ENCODE measurements around the gene SYNPO2. TPM values are rescaled to one million over a fixed set of nuclear protein-coding genes. Genes with fewer than 3 reads are reported as not detected.
"Not testable (repeated sequence)": the region's sequence is repeated elsewhere in the genome, so short reads cannot be mapped to it uniquely, and the experiment has no call there.

The SYNPO2 gene
- 2.3 TPM for total RNA-seq

- DNase-seq: peak; percentile 38
These were observed at the start of gene SYNPO2 for GRCh38 chr4:118888666-118889311. Gene SYNPO2, plus strand, starts transcription at chr4:118888854. Its CDS starts 183 bp downstream, at chr4:118889037.

DNA sequence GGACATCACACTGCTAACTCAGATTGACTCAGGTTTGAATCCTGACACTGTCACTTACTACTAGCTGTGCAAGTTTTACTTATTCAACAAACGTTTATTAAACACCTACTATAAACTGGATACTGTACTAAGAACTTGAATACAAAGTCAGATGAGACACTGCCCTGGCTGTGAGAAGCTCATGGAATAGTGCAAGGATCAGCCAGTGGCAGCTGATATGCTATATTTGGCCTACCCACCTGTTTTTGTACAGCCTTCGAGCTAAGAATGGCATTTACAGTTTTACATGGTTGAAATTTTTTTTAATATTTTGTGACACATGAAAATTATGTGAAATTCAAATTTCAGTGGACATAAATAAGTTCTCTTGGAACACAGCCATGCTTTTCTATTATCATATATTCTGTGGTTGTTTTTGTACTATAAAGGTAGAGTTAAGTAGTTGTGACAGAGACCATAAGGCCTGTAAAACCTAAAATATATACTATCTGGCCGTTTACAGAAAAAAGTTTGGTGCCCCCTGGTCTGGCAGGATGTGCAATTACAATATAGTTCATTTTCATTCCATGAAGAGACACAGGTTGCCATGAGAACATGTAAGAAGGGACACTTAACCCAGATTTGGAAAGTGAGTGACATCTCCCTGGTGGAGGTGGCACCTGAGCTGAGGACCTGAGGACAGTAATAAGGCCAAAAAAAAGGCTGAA is 49.3 kb upstream of the SYNPO2 start:
- DNase-seq: no peak

GRCh38 chr4:118842055-118842454 is 46.6 kb upstream of the SYNPO2 start:
- no peak for DNase-seq

DNA sequence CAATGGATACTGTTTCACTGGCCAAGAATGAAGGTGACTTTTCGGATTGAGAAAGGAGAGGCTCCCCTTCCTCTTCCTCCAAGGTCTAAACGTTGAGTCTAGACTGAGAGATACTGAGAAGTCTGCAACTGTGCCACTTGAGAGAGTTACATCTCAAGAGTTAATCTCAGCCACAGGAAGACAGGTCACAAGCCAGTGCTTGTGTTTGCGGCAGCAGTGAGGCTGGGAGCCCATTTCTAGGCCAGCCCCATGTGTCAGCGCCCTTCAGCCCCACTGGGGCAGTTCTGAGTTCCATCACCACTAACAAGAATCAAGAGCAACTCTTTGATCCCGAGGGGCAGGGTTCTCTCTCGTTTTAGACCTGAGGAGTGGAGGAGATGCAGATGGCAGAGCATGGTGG is 45.4 kb upstream of the SYNPO2 start:
- DNase-seq: no peak

GRCh38 chr4:118845552-118846050 is 43.1 kb upstream of the SYNPO2 start:
- DNase-seq: no peak

DNA sequence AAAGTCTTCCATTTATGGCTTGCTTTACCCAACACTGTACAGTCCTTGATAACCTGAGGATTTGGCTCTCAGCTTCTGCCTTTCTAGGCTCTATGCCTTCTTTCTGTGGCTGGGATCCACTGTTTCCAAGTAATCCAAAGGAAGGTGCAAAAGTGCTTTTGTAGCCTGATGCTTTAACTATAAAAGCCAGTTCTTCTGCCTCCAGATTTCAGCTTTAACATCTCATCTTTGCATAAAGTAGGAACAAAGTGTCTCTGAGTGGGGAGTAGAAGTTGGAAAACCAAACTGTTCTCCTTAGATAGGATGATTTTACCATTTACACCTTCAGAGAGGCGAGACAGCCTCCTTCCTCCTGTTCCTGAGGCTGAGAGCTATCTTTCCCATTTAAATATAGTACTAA is 41.7 kb upstream of the SYNPO2 start:
- peak; percentile 23 for DNase-seq

DNA sequence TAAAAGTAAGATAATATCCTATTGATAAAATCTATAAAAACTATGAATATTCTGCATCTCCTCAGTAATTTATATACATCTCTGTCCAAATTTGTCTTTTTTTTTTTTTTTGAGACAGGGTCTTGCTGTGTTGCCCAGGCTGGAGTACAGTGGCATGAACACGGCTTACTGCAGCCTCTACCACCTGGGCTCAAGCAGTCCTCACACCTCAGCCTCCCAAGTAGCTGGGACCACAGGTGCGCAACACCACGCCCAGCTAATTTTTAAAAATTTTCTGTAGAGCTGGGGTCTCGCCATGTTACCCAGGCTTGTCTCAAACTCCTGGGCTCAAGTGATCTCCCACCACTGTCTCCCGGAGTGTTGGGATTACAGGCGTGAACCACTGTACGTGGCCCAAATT is 40.4 kb upstream of the SYNPO2 start:
- no peak for DNase-seq

GRCh38 chr4:118848901-118849300 is 39.8 kb upstream of the SYNPO2 start:
- no peak for DNase-seq

GRCh38 chr4:118849867-118850487 is 38.7 kb upstream of the SYNPO2 start:
- no peak for DNase-seq

- no peak for DNase-seq
These were observed 38.0 kb upstream of the SYNPO2 start for GRCh38 chr4:118850488-118851173.

DNA sequence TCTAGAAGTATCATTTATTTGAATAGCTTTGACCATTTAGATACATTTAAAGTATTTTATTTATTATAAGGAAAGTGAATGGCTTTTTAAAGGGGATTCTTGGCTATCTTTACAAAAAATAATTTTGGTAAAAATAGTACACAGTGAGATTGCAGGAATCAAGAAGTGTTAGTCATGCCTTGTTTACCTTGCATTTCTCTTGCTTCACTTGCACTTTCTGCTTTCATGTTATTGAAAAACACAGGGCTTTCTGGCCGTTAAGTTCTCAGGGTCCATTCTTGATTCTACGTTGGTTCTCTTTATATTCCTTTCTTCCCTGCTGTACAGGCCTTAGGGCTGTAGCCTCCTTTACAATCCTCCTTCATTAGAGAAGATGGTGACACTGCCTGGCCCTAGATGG is 30.9 kb upstream of the SYNPO2 start:
- DNase-seq: no peak

DNA sequence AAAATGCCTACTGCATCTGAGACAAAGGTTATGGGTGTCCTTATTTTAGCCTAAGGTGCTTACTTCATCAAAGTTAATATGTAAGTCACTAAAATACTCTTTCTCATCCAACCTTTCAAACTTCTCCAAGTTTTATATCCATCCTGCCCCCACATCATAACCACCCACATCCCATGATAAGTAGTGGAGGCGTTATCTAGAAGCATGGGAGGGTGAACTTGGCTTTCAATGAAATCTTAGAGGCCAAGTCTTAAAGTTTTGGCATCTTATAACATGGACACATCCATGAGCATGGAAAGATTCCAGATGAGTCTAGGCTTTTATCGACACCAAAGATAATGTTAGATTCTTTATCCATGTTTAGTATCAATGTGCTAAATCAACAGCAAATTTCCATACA is 29.9 kb upstream of the SYNPO2 start:
- no peak for DNase-seq

- no peak for DNase-seq
These were observed 23.5 kb upstream of the SYNPO2 start for GRCh38 chr4:118865091-118865708.

- DNase-seq: no peak
These were observed 22.2 kb upstream of the SYNPO2 start for GRCh38 chr4:118866442-118866841.

DNA sequence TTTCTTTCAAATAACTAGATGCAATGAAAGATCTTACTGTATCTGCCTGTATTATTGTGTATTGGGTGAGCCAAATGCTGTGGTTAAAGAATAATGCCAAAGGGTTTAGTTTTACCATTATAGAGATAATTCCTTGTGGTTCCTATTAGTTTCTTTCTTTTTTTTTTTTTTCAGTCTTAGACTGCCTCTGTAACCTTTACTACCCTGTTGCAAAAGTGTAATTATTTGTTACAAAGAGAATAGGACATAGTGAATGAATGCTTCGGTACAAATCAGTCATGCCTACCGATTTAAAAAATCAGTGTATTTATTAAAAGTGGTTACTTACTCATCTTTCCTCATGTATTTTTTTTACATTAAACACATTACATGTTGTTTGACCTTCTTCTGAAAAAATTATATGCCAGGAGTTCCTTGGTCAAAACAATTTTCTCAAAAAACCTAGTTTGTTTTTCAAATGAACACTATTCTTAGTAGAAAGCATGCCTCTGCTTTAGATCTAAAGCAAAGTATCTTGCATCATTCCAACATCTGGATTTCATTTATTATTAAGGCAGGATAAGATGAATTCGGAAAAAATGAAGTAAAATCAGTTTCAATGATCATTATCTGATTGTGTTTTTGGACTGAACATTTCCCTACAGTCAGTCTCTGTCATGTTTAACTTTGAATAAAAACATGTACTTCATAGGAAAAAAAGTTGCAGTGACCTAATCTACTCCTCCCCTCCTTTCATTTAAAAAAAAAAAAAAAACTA is 21.2 kb upstream of the SYNPO2 start:
- no peak for DNase-seq

DNA sequence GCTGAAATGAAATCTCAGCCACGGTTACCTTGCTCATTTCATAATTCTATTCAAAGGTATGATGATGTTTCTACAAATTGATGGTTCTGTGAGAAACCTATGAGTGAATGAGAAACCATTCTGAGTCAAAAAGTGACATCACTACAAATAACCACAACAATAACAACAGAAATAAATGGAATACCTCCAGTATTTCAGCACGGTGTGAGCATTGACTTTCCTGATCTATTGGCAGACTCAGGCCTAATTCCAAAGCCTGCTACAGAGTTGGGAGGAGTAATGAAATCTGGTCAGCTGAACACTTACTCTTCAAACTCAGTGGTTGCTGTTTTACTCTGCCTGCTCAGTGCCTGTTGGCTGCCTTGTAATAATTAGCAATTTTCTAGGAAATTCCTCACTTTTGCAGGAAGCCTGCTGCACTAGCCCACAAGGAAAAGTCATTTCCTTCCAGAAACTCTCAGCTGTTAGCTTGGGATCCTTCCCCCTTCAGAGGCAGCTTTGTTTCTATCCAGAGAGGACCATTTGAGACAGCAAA is 18.8 kb upstream of the SYNPO2 start:
- no peak for DNase-seq

DNA sequence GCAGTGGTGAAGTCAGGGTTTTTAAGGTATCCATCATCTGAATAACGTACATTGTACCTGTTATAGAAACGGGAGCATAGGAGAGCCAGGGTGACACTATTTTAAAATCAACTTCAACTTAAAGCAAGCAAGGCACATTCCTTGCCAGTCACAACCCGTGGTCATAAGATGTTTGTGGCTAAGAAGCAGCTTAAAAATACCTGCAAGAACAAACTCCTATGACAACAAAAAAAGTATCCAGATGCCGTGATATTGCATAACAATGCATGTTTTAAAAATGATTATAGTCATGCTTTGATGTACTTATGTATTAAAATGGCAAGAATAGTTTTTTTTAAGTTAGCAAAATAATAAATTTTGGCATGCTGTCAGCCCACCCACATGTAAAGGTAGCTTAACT is 16.5 kb upstream of the SYNPO2 start:
- DNase-seq: no peak

DNA sequence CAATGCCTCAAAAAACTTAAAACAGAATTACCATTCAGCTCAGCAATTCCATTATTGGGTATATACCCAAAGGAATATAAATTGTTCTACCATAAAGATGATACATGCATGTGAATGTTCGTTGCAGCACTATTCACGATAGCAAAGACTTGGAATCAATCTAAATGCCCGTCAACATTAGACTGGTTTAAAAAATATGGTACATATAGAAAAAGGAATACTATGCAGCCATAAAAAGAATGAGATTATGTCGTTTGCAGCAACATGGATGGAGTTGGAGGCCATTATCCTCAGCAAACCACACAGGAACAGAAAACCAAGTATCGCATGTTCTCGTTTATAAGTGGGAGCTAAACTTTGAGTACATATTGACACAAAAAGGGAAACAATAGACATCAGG is 10.9 kb upstream of the SYNPO2 start:
- DNase-seq: no peak

- not testable (repeated sequence) for DNase-seq
These were observed 10.1 kb upstream of the SYNPO2 start for GRCh38 chr4:118878507-118878906.

DNA sequence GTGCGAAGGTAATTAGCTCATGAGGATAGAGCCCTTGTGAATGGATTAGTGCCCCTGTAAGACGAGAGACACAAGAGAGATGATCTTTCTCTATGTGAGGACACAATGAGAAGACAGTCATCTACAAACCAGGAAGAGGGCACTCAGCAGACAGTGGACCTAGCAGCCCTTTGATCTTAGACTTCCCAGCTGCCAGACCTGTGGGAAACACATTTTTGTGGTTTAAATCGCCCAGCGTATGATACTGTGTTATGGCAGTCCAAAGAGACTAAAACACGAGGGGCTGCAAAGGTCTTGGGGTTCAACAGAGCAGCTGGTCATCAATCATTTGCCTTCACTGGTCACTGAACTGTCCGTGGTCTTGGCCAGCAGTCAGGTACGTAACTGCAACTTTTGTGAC is 9.2 kb upstream of the SYNPO2 start:
- DNase-seq: no peak

DNA sequence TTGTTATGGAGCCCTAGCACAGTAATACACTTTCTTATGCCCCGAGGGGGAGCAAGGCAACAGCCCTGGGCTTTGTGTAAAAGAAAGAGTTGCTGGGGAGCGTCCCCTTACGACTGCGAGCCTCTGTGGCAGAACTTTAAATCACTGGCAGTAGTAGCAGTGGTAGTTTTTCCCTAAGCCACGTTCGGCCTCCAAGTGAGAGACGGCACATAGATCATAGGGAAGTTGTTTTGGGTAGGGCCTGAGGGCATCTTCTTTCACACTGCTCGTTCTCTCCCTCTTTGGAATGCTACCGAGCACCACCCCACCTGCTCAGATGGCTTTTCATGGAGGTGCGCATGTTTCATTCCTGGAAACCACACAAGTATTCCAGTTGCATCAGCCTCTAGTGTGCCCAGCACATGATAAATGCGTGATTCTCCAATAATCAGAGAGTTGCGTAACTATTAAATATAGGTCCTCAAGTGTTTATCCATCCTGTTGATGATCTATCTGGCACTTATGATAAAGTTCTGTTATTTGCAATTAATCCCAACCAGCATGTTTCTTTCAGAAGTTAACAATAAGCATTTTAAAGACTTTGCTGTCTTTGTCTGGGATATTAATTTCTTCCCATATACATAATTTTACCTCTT is 7.0 kb upstream of the SYNPO2 start:
- DNase-seq: no peak

All from occipital lobe (tissue), 2 donors.